ENCODE measurements around the gene SMIM17. TPM values are rescaled to one million over a fixed set of nuclear protein-coding genes. Genes with fewer than 3 reads are reported as not detected.

SMIM17 gene
- total RNA-seq, 1 experiment from 2014 or later = 0.28 TPM

- Histone ChIP-seq H3K9ac (ENCODE audit: extremely low read depth, insufficient read length, low read length) (no peak overlapping the region), H4K20me1 (ENCODE audit: control insufficient read depth, insufficient read depth, insufficient read length) (no peaks in the 10 kb centered on the region), H3K23ac (ENCODE audit: insufficient read length, low read depth, low read length) (no peak overlapping the region), H3K79me1 (ENCODE audit: insufficient read depth, low read depth, low read length, poor library complexity, severe bottlenecking) (no peaks in the 10 kb centered on the region), H3K4me1 (ENCODE audit: insufficient read depth, low read length) (no peaks in the 10 kb centered on the region), H3K4me2 (ENCODE audit: insufficient read depth, insufficient read length, low read length) (no peak overlapping the region), H2BK20ac (ENCODE audit: low read depth, low read length, poor library complexity, severe bottlenecking) (no peak overlapping the region), H4K91ac (ENCODE audit: insufficient read length, low read depth, low read length) (no peak overlapping the region), H3K79me2 (ENCODE audit: insufficient read depth, low read length) (no peaks in the 10 kb centered on the region), H3K27me3 (ENCODE audit: insufficient read depth, low read length) (no peaks in the 10 kb centered on the region), H4K8ac (replicated peaks; ENCODE audit: insufficient read length, low read depth, low read length) (no peak overlapping the region), H3K23me2 (ENCODE audit: insufficient read length, low read depth, low read length, poor library complexity, severe bottlenecking) (no peaks in the 10 kb centered on the region), H3K18ac (ENCODE audit: insufficient read length, low read depth, low read length) (no peak overlapping the region), H3K27ac (ENCODE audit: insufficient read length, low read depth, low read length) (no peak overlapping the region), H2BK5ac (ENCODE audit: insufficient read length, low read length) (no peak overlapping the region), H3K9me3 (ENCODE audit: control insufficient read depth, low read depth, low read length) (peaks cover 75% of the 10 kb centered on the region), H2BK15ac (ENCODE audit: low read depth, low read length) (no peak overlapping the region), H2AK5ac (ENCODE audit: insufficient read length, low read length) (no peak overlapping the region), H2BK12ac (ENCODE audit: insufficient read length, low read depth, low read length) (no peak overlapping the region), H3T11ph (ENCODE audit: low read length) (no peak overlapping the region), H2BK120ac (ENCODE audit: low read depth, low read length, poor library complexity, severe bottlenecking) (no peak overlapping the region), H3K14ac (ENCODE audit: insufficient read depth, low read length) (no peak overlapping the region), H2AFZ (ENCODE audit: low read length) (no peak overlapping the region), H3K4ac (ENCODE audit: low read depth, low read length) (no peak overlapping the region), H4K5ac (ENCODE audit: insufficient read length, low read depth, low read length) (no peak overlapping the region), H3K56ac (ENCODE audit: insufficient read length, low read depth, low read length) (no peak overlapping the region)
- no peaks in the 10 kb centered on the region for H3K4me1 Mint-ChIP-seq
- TF ChIP-seq CTCF (conservative IDR thresholded peaks at IDR 0.05) = no peak
- H3K36me3 Mint-ChIP-seq (ENCODE audit: insufficient read depth in 1 of 3, low read depth in 3 of 3) = peaks cover 4 to 34% (median 17%) of the 10 kb centered on the region in 3 experiments; a peak in 6 of 7 replicates
- WGBS (ENCODE audit: extremely low coverage, insufficient read length, low lambda C conversion rate) = no CpG with 5 or more reads among the region's 3 CpGs
- H3K27me3 Mint-ChIP-seq (ENCODE audit: low read depth) = no peaks in the 10 kb centered on the region; the same call in 1 of the 2 replicates
- H3K9me3 Mint-ChIP-seq = peaks cover 92 to 93% of the 10 kb centered on the region in 2 experiments
- H3K4me3 Mint-ChIP-seq = no peak overlapping the region
- H3K27ac Mint-ChIP-seq = no peak overlapping the region
- DNase-seq = no peak
These were observed 11.2 kb downstream of the SMIM17 start for GRCh38 chr19:56654151-56654550.
